NCI-H146 (cell line): ENCODE data around the gene CAMTA1.

Source experiments
- DNase-seq: peaks from one replicate; lab custom pipeline; 2025; lab: John Stamatoyannopoulos, UW

The CAMTA1 gene

GRCh38 chr1:7284839-7285435 is 499.7 kb downstream of the CAMTA1 start:
- peak; percentile 17 for DNase-seq

- DNase-seq: no peak
These were observed 500.7 kb downstream of the CAMTA1 start for GRCh38 chr1:7285856-7286454.

- DNase-seq: no peak
These were observed 501.8 kb downstream of the CAMTA1 start for GRCh38 chr1:7287013-7287412.

- DNase-seq: no peak
These were observed 503.7 kb downstream of the CAMTA1 start for GRCh38 chr1:7288992-7289391.

- DNase-seq: no peak
These were observed 504.4 kb downstream of the CAMTA1 start for GRCh38 chr1:7289694-7290093.

GRCh38 chr1:7290971-7291970 is 506.0 kb downstream of the CAMTA1 start:
- no peak for DNase-seq

- DNase-seq: no peak
These were observed 506.9 kb downstream of the CAMTA1 start for GRCh38 chr1:7292036-7292681.

- DNase-seq: no peak
These were observed 507.6 kb downstream of the CAMTA1 start for GRCh38 chr1:7292714-7293419.

GRCh38 chr1:7293702-7294629 is 508.7 kb downstream of the CAMTA1 start:
- DNase-seq: no peak

GRCh38 chr1:7294636-7295035 is 509.4 kb downstream of the CAMTA1 start:
- no peak for DNase-seq

- DNase-seq: no peak
These were observed 510.7 kb downstream of the CAMTA1 start for GRCh38 chr1:7295946-7296345.

- DNase-seq: no peak
These were observed 511.7 kb downstream of the CAMTA1 start for GRCh38 chr1:7296968-7297367.

GRCh38 chr1:7298145-7298544 is 512.9 kb downstream of the CAMTA1 start:
- DNase-seq: no peak

GRCh38 chr1:7298749-7299151 is 513.5 kb downstream of the CAMTA1 start:
- no peak for DNase-seq

- peak; percentile 23 for DNase-seq
These were observed 514.1 kb downstream of the CAMTA1 start for GRCh38 chr1:7299329-7299799.

- no peak for DNase-seq
These were observed 514.7 kb downstream of the CAMTA1 start for GRCh38 chr1:7299994-7300393.

- DNase-seq: no peak
These were observed 515.8 kb downstream of the CAMTA1 start for GRCh38 chr1:7300893-7301663.

GRCh38 chr1:7301664-7301981 is 516.4 kb downstream of the CAMTA1 start:
- DNase-seq: no peak

- DNase-seq: no peak
These were observed 516.9 kb downstream of the CAMTA1 start for GRCh38 chr1:7302126-7302525.

GRCh38 chr1:7302873-7303272 is 517.6 kb downstream of the CAMTA1 start:
- no peak for DNase-seq
